Measurements from ENCODE around the gene SRPK2. TPM values are rescaled to one million over a fixed set of nuclear protein-coding genes. Genes with fewer than 3 reads are reported as not detected.

SRPK2 gene
- total RNA-seq, 1 donor from 2014 or later, result 47.1 TPM

DNA sequence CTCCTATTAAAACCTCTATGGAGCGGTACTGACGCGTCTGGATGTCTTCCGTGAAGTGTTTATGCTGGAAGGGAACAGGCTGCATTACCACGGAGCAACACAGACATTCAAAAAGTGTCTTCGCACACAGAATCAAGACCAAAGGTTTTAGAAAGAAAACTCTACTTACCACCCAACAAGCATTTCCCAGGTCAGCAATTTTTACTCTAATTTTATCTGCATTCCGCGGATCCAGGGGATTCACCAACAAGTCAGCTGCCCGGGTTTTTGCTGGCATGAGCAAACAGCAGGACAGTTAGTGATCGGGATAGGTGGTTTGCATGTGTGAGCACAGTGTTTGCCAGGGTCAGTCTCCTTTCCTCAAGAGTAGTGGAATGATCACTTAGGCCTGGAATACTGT lies 255.9 kb downstream of the SRPK2 start:
- Histone ChIP-seq H3K4me3 (no peak overlapping the region), H3K36me3 (peaks cover 0 to 19% of the 10 kb centered on the region in 2 donors)

GRCh38 chr7:105132335-105132734 lies 256.4 kb downstream of the SRPK2 start:
- intact Hi-C loops (cut with DNase I), result no loop called here
- no peak for TF ChIP-seq POLR2AphosphoS5 (IDR thresholded peaks at IDR 0.05; ENCODE audit: insufficient read depth in 1 of 2, low read depth in 1 of 2)
- TF ChIP-seq, protein P1, sequence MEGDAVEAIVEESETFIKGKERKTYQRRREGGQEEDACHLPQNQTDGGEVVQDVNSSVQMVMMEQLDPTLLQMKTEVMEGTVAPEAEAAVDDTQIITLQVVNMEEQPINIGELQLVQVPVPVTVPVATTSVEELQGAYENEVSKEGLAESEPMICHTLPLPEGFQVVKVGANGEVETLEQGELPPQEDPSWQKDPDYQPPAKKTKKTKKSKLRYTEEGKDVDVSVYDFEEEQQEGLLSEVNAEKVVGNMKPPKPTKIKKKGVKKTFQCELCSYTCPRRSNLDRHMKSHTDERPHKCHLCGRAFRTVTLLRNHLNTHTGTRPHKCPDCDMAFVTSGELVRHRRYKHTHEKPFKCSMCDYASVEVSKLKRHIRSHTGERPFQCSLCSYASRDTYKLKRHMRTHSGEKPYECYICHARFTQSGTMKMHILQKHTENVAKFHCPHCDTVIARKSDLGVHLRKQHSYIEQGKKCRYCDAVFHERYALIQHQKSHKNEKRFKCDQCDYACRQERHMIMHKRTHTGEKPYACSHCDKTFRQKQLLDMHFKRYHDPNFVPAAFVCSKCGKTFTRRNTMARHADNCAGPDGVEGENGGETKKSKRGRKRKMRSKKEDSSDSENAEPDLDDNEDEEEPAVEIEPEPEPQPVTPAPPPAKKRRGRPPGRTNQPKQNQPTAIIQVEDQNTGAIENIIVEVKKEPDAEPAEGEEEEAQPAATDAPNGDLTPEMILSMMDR (IDR thresholded peaks at IDR 0.05), result no peak
- no peak for TF ChIP-seq POLR2A (IDR thresholded peaks at IDR 0.05)
- H3K27me3 ChIP-seq, result no peaks in the 10 kb centered on the region
- H3K4me1 ChIP-seq, result no peaks in the 10 kb centered on the region
- no peak overlapping the region for H3K4me3 ChIP-seq
- DNase-seq (ENCODE audit: extremely low spot score in 2 of 2), result no peak
- H3K36me3 ChIP-seq, result peaks cover 0 to 14% of the 10 kb centered on the region in 2 donors
- H3K27ac ChIP-seq, result no peak overlapping the region
- H3K9me3 ChIP-seq, result no peaks in the 10 kb centered on the region

More for the DNA sequence above, 255.9 kb downstream of the SRPK2 start:
- intact Hi-C loops (cut with DNase I), result no loop called here
- Histone ChIP-seq H3K9me3 (no peaks in the 10 kb centered on the region), H3K27me3 (no peaks in the 10 kb centered on the region), H3K4me1 (no peaks in the 10 kb centered on the region), H3K27ac (no peak overlapping the region)
- TF ChIP-seq POLR2AphosphoS5 (IDR thresholded peaks at IDR 0.05; ENCODE audit: insufficient read depth in 1 of 2, low read depth in 1 of 2), result no peak
- no peak for TF ChIP-seq POLR2A (IDR thresholded peaks at IDR 0.05)
- TF ChIP-seq, protein P1 (IDR thresholded peaks at IDR 0.05), result no peak
- no peak for DNase-seq (ENCODE audit: extremely low spot score in 2 of 2)

DNA sequence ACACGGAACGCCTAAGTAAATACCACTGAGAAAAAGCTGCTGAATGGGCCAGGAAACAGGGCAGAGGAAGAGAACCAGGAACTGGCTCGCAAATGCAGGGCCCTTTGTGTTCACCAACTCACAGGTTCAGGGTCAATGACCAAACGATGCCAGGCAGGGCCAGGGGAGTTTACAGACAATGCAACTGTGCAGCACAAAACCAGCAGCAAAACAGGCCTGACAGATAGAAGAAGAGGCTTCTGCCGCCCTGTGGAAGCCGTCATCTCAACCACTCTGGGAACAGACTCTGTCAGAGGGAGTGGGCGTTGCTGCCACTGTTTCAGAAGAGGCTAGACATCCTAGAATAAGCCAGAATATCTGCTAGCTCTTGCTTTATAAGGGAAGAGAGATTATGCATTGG lies 256.8 kb downstream of the SRPK2 start:
- Histone ChIP-seq H3K36me3 (peaks cover 0 to 14% of the 10 kb centered on the region in 2 donors), H3K9me3 (no peaks in the 10 kb centered on the region), H3K27ac (no peak overlapping the region), H3K4me3 (no peak overlapping the region), H3K27me3 (no peaks in the 10 kb centered on the region), H3K4me1 (no peaks in the 10 kb centered on the region)
- intact Hi-C loops (cut with DNase I), result no loop called here
- TF ChIP-seq, protein P1 (IDR thresholded peaks at IDR 0.05), result no peak
- TF ChIP-seq POLR2AphosphoS5 (IDR thresholded peaks at IDR 0.05; ENCODE audit: insufficient read depth in 1 of 2, low read depth in 1 of 2) (no peak), POLR2A (IDR thresholded peaks at IDR 0.05) (no peak)
- no peak for DNase-seq (ENCODE audit: extremely low spot score in 2 of 2)

- H3K9me3 ChIP-seq, result no peaks in the 10 kb centered on the region
- peaks cover 0 to 14% of the 10 kb centered on the region in 2 donors for H3K36me3 ChIP-seq
- H3K4me3 ChIP-seq, result no peak overlapping the region
- TF ChIP-seq POLR2AphosphoS5 (IDR thresholded peaks at IDR 0.05; ENCODE audit: insufficient read depth in 1 of 2, low read depth in 1 of 2), result no peak
- TF ChIP-seq, protein P1 (IDR thresholded peaks at IDR 0.05), result no peak
- TF ChIP-seq POLR2A (IDR thresholded peaks at IDR 0.05), result no peak
- intact Hi-C loops (cut with DNase I), result no loop called here
- DNase-seq (ENCODE audit: extremely low spot score in 2 of 2), result no peak
- no peak overlapping the region for H3K27ac ChIP-seq
- no peaks in the 10 kb centered on the region for H3K4me1 ChIP-seq
- no peaks in the 10 kb centered on the region for H3K27me3 ChIP-seq
Measured at GRCh38 chr7:105131033-105131656, 257.6 kb downstream of the SRPK2 start.

- Histone ChIP-seq H3K9me3 (no peaks in the 10 kb centered on the region), H3K4me3 (no peak overlapping the region), H3K4me1 (no peaks in the 10 kb centered on the region), H3K36me3 (peaks cover 0 to 14% of the 10 kb centered on the region in 2 donors), H3K27ac (no peak overlapping the region), H3K27me3 (no peaks in the 10 kb centered on the region)
- TF ChIP-seq POLR2A (IDR thresholded peaks at IDR 0.05), result no peak
- TF ChIP-seq POLR2AphosphoS5 (IDR thresholded peaks at IDR 0.05; ENCODE audit: insufficient read depth in 1 of 2, low read depth in 1 of 2), result no peak
- TF ChIP-seq, protein P1 (IDR thresholded peaks at IDR 0.05), result no peak
- no peak for DNase-seq (ENCODE audit: extremely low spot score in 2 of 2)
- intact Hi-C loops (cut with DNase I), result no loop called here
Measured at GRCh38 chr7:105130580-105130979, 258.1 kb downstream of the SRPK2 start.
